HG03378 (cell line): Measurements from ENCODE around the gene C22orf39.

ENCODE experiments used
- ATAC-seq: cut with Tn5 transposase; IDR thresholded peaks from one replicate; pipeline ENCODE4 v1.9.1; 2021; ENCODE audit warnings: mild to moderate bottlenecking, moderate library complexity; ENCODE audit not compliant: unreplicated experiment

Gene C22orf39

GRCh38 chr22:19447330-19448075 is at the start of gene C22orf39:
Gene C22orf39, minus strand, starts transcription at chr22:19447711. Its CDS starts 23 bp downstream, at chr22:19447688.
- ATAC-seq, result peak; percentile 71

GRCh38 chr22:19497245-19497644 is 49.7 kb upstream of the C22orf39 start:
- no peak for ATAC-seq

GRCh38 chr22:19496324-19496630 is 48.8 kb upstream of the C22orf39 start:
- ATAC-seq, result no peak

DNA sequence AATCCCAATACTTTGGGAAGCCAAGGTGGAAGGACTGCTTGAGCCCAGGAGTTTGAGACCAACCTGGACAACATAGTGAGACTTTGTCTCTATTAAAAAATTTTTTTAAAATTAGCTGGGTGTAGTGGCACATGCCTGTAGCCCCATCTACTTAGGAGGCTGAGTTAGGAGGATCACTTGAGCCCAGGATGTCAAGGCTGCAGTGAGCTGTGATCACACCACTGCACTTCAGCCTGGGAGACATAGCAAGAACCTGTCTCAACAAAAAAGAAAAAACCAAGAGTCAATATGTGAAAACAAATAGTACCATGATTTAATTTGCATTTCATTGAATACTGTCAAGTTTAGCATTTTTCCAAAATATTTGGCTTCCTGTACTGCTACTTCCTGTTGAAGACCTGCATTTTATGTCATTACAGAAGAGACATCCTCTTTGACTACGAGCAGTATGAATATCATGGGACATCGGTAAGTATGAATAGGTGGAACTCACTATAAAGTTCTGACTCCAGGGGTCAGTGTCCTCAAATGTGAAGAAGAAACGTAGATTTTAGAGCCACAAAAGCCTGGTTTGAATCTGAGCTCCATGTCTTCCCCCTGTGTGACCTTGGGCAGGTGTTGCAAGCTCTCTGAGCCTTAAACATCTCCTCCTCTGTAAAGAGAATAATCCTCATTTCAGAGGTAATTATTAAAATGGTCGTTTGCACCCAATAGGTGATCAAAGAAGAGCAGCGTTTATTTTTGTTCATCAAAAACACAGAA is 48.2 kb upstream of the C22orf39 start:
- ATAC-seq, result no peak

DNA sequence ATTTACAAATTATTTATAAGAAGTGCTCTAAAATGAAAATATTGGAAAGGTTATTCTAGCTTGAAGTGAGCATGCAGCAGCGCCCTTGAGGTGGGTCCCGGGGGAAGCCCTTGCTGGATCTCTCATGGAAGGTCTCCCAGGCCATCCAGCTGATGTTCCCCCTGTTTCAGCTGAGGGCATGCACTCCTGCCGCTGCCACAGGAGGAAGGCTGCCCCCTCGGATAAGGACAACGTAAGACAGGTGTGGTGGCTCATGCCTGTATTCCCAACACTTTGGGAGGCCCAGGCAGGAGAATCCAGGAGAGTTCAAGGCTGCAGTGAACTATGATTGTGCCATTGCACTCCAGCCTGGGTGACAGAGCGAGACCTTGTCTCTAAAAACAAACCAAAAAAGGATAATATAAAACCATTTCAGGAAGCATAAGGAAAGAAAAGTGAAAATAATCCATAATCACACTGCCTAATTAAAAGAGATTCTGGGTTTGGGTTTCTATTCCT is 47.2 kb upstream of the C22orf39 start:
- ATAC-seq, result no peak

DNA sequence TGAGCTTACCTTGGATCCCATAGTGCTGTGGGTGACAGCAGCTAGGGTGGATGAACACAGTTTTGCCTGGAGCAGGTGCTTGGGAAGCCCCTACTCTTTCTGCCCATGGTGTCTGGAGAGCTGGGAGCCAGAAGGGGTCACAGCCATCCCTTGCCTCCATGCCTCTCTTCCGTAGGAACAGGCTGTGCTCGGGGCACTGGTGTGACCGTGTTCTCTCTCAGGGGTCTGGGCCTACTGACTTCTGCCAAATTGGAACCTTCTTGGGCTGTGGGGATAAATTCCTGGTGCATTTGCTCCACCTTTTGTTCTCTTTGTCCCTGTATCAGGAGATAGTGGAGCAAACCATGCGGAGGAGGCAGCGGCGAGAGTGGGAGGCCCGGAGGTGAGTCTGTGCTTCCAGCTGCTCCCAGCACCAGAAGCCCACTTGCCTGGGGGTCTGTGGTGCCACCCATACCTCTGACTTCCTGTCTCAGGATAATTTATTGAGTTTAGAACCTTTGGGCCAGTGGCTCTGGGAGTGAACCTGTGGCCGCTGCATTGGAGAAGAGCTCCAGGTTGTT is 46.6 kb upstream of the C22orf39 start:
- ATAC-seq, result no peak

DNA sequence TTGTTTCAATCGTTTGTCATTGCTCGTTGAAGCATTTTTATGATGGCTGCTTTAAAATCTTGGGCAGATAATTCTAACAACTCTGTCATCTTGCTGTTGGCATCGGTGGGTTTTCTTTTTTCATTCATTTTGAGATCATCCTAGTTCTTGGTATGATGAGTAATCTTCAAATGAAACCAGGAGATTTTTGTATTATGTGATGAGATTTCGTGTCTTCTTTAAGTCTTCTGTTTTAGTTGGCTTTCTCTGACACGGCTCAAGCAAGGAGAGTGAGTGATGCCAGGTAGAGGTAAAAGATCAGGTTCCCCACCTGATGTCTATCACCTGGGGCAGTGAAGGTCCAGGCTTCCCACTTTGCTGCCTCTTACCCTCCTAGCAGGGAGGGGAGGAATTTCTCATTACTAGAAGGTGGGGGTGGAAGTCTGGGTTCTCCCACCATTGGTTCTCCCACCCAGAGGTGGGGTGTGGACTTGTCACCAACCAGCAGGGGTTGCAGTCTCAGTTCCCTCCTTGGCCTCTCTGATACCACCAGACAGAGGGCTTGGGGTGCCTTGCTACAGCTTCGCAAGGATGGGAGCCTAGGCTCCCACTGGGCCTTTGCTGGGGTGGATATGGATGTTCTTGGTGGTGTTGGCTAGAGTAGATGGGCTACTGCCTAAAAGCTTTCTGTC is 45.1 kb upstream of the C22orf39 start:
- no peak for ATAC-seq

GRCh38 chr22:19490628-19491230 is 43.2 kb upstream of the C22orf39 start:
- no peak for ATAC-seq

GRCh38 chr22:19488884-19489843 is 41.7 kb upstream of the C22orf39 start:
- no peak for ATAC-seq

DNA sequence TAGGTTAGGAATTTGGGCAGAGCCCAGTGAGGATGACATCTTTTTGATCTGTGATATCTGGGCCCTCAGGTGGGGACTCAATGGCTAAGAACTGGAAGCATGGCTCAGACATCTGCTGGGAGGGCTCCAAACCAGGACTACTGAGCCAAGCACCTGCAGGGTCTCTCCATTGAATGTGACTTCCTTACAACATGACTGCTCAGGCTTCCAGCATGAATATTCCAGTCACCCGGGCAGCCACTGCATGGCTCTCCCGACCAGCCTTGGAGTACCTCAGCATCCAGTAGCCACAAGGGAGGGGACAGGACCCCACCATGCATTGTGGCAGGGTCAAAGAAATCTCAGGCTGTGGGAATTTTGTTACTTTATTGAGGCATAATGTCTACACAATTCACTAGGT is 40.8 kb upstream of the C22orf39 start:
- ATAC-seq, result no peak

GRCh38 chr22:19483481-19484244 is 36.2 kb upstream of the C22orf39 start:
- no peak for ATAC-seq

GRCh38 chr22:19482297-19482696 is 34.8 kb upstream of the C22orf39 start:
- no peak for ATAC-seq

DNA sequence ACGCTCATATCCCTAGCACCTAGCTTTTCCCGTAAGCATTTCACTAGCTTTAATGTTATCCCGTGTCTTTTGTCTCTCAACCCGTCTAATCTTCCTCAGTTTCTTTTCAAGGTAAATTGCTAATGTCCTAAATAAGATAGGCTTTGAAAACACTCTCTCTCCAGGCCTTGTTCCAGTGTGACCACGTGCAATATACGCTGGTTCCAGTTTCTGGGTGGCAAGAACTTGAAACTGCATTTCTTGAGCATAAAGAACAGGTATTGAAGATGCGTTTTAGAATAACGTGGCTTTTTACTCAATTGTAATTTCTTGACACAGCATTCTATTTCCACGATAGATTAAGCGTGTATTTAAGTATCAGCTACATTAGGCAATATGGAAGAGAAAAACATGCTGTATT is 33.3 kb upstream of the C22orf39 start:
- no peak for ATAC-seq

DNA sequence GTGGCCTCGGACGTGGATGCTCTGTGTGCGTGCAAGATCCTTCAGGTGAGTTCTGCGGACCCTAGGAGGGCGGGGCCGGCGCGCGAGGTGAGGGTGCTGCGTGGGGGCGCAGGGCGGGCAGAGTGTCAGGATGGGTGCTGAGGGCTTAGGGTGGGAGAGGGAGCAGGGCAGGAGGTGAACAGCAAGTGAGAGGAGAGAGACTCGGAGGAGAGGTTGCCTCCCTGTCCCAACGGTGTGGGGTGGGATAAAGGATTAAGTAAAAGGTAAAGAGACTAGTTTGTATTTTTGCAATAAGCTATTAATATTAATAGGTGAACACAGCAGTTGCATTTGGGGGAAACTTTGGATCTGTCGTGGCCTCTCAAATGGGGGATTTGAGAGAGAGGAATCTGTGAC is 32.7 kb upstream of the C22orf39 start:
- ATAC-seq, result no peak

GRCh38 chr22:19479355-19480172 is 32.1 kb upstream of the C22orf39 start, which contains the start of gene CDC45:
Gene CDC45, plus strand, starts transcription at chr22:19479920. Its CDS starts 49 bp downstream, at chr22:19479969.
- peak; percentile 80 for ATAC-seq

DNA sequence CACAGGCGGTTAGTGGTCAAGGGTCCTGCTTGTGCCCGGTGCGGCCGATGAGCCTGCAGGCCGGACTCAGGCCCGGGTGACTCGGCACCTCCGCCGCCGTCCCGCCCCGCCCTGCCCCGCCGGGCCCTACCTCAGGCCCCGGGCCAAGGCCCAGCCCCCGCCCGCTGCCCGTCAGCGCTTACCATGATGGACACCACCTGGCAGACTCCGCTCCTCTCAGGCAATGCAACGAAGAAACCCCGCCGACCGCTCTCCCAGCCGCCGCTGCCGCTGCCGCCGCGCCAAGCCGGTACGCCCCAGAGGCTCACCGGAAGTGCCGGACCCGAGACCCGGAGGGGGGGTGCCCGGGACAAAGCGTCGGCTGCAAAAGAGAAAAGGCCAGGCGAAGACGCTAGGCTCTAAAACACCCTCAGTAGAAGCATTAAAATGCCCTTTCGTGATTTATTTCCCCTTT is 31.4 kb upstream of the C22orf39 start, which contains the start of gene UFD1:
Gene UFD1 (minus strand): TSS at position 293 of the 454 bp plus-strand sequence. CDS start 108 bp downstream, at position 185.
- ATAC-seq, result peak; percentile 41

DNA sequence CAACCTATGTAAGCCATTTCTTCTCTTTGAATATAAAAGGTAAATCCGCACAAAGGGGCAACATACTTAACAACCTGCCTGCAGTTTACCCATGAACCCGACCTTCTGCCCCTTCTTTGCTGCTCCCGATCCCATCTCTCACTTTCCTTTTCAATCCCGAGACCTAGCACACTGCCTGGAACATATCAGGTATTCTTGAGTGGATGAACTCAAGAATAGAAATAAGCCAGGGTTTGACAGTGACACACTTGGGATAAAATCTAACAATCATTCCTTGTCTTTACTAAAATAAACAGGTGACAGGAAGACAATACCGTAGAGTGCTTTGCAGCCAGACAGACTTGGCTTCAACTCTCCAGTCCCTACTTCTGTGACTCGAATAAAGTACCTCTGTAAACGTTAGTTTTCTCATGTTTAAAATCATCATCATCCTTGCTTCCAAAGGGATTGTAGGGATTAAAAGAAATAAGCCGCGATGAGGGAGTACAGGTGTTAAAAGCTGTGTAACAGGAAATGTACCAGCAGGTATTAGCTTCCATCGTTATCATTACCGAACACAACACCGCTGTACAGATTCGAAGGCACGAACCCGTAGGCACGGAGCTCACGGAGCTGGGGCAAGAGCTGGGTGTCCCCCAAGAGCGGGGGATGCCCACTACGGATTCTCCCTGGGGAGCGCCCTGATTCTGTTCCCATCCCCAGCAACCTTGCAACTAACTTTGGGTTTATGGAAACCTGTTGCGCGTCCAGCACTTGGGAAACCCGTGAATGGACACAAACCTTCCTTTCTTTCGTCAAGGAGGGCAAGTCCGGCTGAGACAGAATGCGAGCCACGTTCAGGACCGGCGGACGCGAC is 30.8 kb upstream of the C22orf39 start:
- no peak for ATAC-seq
